Left lobe of liver (tissue), 1 donor: ENCODE measurements around the gene CXCL14. TPM values are rescaled to one million over a fixed set of nuclear protein-coding genes. Genes with fewer than 3 reads are reported as not detected.

ENCODE experiments used
- total RNA-seq: library from RNA; stranded (reverse); gene quantifications from one replicate; pipeline ENCODE4 v1.2.1, GENCODE V29; 2021
- donor health status: DM: no; HTN: yes; CAD: no.

The CXCL14 gene
- total RNA-seq, 1 donor from 2014 or later: 4.8 TPM

Other genes with a start within 250 kb of the CXCL14 start
- 42.9 TPM for gene MACROH2A1, start 179.8 kb downstream of the CXCL14 start, total RNA-seq
- gene DCANP1, start 131.6 kb downstream of the CXCL14 start, total RNA-seq: not detected
- not detected for gene TIFAB, start 126.6 kb downstream of the CXCL14 start, total RNA-seq
- gene NEUROG1, start 43.0 kb downstream of the CXCL14 start, total RNA-seq: not detected